CD14-positive monocyte (primary cell): ENCODE data around the gene E2F4. TPM values are rescaled to one million over a fixed set of nuclear protein-coding genes. Genes with fewer than 3 reads are reported as not detected.
A peak's percentile ranks its signal among the peaks of the same experiment; 100 is the strongest.

ENCODE experiments used
- DNase-seq, 3 donors: peaks; one replicate each; pipeline ENCODE4 v3.0.0-alpha.2; 2011 to 2022
- H2AFZ ChIP-seq: 2 replicates; pipeline ENCODE4 v1.6.0; 2012; ENCODE audit warnings: mild to moderate bottlenecking, low read depth, low read length, inconsistent platforms; ENCODE audit not compliant: insufficient read depth, poor library complexity, severe bottlenecking
- H3K27ac ChIP-seq, 2 donors: 1 replicate in 1 of 2; 2 replicates in 1 of 2; pipeline ENCODE4 v1.5.1; 2012 to 2013; ENCODE audit warnings: low read length in 2 of 2, control low read depth in 1 of 2, inconsistent platforms in 1 of 2, low read depth in 1 of 2, mild to moderate bottlenecking in 1 of 2
- H3K27me3 ChIP-seq, 2 donors: one replicate each; pipeline versions ENCODE4 v1.6.0 to v1.6.1; 2011 to 2013; ENCODE audit warnings: low read length in 2 of 2; ENCODE audit not compliant: control insufficient read depth in 2 of 2, insufficient read depth in 2 of 2
- H3K36me3 ChIP-seq, 2 donors: replicated peaks in 1 of 2; 1 replicate in 1 of 2; 2 replicates in 1 of 2; pipeline versions ENCODE4 v1.5.1 to v1.6.1; 2012 to 2013; ENCODE audit warnings: low read length in 2 of 2, control low read depth in 1 of 2, inconsistent platforms in 1 of 2, mild to moderate bottlenecking in 1 of 2; ENCODE audit not compliant: insufficient read depth in 2 of 2, control insufficient read depth in 1 of 2
- H3K4me1 ChIP-seq, 2 donors: 1 replicate in 1 of 2; 2 replicates in 1 of 2; pipeline versions ENCODE4 v1.5.1 to v1.6.1; 2012 to 2013; ENCODE audit warnings: low read length in 2 of 2, control low read depth in 1 of 2, inconsistent platforms in 1 of 2, mild to moderate bottlenecking in 1 of 2, moderate library complexity in 1 of 2; ENCODE audit not compliant: insufficient read depth in 2 of 2, control insufficient read depth in 1 of 2
- H3K4me2 ChIP-seq: replicated peaks from 2 replicates; pipeline ENCODE3; 2012; ENCODE audit warnings: low read length, moderate library complexity, mild to moderate bottlenecking; ENCODE audit not compliant: poor library complexity, severe bottlenecking; ENCODE audit errors: extremely low read depth
- H3K4me3 ChIP-seq, 3 experiments: fragments of 200-600 bp in 1 of 3; sonication (generic) in 1 of 3; replicated peaks in 1 of 3; 1 replicate in 2 of 3; 2 replicates in 1 of 3; pipeline ENCODE4 v1.5.1; 2011 to 2013; ENCODE audit warnings: low read length in 3 of 3, mild to moderate bottlenecking in 3 of 3, control low read depth in 2 of 3, low read depth in 2 of 3, inconsistent platforms in 1 of 3, moderate library complexity in 1 of 3
- H3K79me2 ChIP-seq: 2 replicates; pipeline ENCODE4 v1.6.0; 2012; ENCODE audit warnings: mild to moderate bottlenecking, control low read depth, inconsistent platforms, low read length, moderate library complexity; ENCODE audit not compliant: insufficient read depth
- H3K9ac ChIP-seq: 2 replicates; pipeline ENCODE4 v1.6.0; 2017; ENCODE audit warnings: low read length, mild to moderate bottlenecking; ENCODE audit not compliant: insufficient read depth, poor library complexity, severe bottlenecking
- H3K9me3 ChIP-seq, 2 donors: replicated peaks in 1 of 2; 1 replicate in 1 of 2; 2 replicates in 1 of 2; pipeline versions ENCODE4 v1.5.1 to v1.6.1; 2012 to 2013; ENCODE audit warnings: low read length in 2 of 2, control low read depth in 1 of 2; ENCODE audit not compliant: control insufficient read depth in 1 of 2, insufficient read depth in 1 of 2
- H4K20me1 ChIP-seq: 2 replicates; pipeline ENCODE4 v1.6.0; 2012; ENCODE audit warnings: mild to moderate bottlenecking, low read length, control low read depth, moderate library complexity; ENCODE audit not compliant: insufficient read depth
- H3K27ac Mint-ChIP-seq, 7 donors: one replicate each; pipeline ENCODE4 v1.8.0; 2020; ENCODE audit warnings: mild to moderate bottlenecking in 7 of 7, mixed read lengths in 7 of 7, moderate library complexity in 6 of 7, inconsistent platforms in 2 of 7
- H3K27me3 Mint-ChIP-seq, 3 donors: one replicate each; pipeline ENCODE4 v1.8.0; 2021 to 2022; ENCODE audit warnings: low read depth in 3 of 3, mild to moderate bottlenecking in 3 of 3, mixed read lengths in 3 of 3, moderate library complexity in 3 of 3, inconsistent platforms in 1 of 3
- H3K36me3 Mint-ChIP-seq, 2 donors: one replicate each; pipeline ENCODE4 v1.8.0; 2020; ENCODE audit warnings: mixed read lengths in 2 of 2, inconsistent platforms in 1 of 2, mild to moderate bottlenecking in 1 of 2
- H3K4me1 Mint-ChIP-seq: one replicate; pipeline ENCODE4 v1.8.0; 2020; ENCODE audit warnings: mild to moderate bottlenecking, mixed read lengths
- H3K4me3 Mint-ChIP-seq, 2 donors: one replicate each; pipeline ENCODE4 v1.8.0; 2020; ENCODE audit warnings: mild to moderate bottlenecking in 2 of 2, mixed read lengths in 2 of 2, moderate library complexity in 1 of 2
- H3K9me3 Mint-ChIP-seq, 7 donors: one replicate each; pipeline ENCODE4 v1.8.0; 2020 to 2022; ENCODE audit warnings: mixed read lengths in 7 of 7, mild to moderate bottlenecking in 6 of 7, moderate library complexity in 6 of 7, inconsistent platforms in 2 of 7
- CTCF ChIP-seq: fragments of 200-600 bp; IDR thresholded peaks from one replicate; pipeline ENCODE4 v1.8.0; 2022; ENCODE audit warnings: antibody characterized with exemption, mild to moderate bottlenecking
- WGBS: methylation state at CpG from one replicate; pipeline ENCODE4 v1.1.5; 2013; ENCODE audit warnings: missing lambda C conversion rate; ENCODE audit not compliant: insufficient coverage; 5-methylcytosine and 5-hydroxymethylcytosine counted together
- intact Hi-C, 2 donors: fragments of 100-400 bp; cut with micrococcal nuclease; formaldehyde crosslinking; loops; one replicate each; pipeline versions ENCODE4 v1.15.0 to v1.15.1; 2023
- polyA plus RNA-seq, 3 donors: library from polyadenylated mRNA; depleted of rRNA in 1 of 3; unstranded in 2 of 3; stranded (reverse) in 1 of 3; fragments of 300-500 nt in 2 of 3; fragments of >200 nt in 1 of 3; fragmentation: Illumina TruSeq in 2 of 3; gene quantifications; 1 replicate in 2 of 3; 2 replicates in 1 of 3; pipeline ENCODE4 v1.2.3, GENCODE V29; 2012 to 2021

E2F4 gene
- polyA plus RNA-seq, 3 donors, result 53.1 to 191 (median 61.5) TPM

DNA sequence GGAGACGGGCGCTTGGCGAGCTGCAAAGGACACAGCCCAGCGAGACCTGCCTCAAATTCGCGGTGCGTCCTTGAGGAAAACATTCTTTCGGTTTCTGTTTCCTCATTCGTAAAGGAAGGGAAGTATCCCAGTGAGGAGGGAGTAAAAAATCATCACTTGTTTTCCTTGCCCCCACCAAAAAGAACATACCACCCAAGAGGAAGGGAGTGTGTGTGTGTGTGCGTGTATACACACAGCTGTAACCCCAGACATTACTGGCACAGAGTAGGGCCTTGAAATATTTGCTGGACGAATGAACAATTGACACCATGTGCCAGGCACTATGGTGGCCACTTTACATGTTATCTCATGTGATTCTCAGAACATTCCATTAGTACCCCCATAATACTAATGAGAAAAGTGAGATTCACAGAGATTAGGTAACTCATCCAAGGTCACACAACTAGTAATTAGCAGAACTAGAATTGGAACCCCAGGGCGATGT is 6.3 kb upstream of the E2F4 start:
- TF ChIP-seq CTCF, result peak; percentile 39
- H4K20me1 ChIP-seq, result no peaks in the 10 kb centered on the region
- H3K4me1 ChIP-seq, result peaks cover 38 to 43% of the 10 kb centered on the region in 2 donors
- H2AFZ ChIP-seq, result peak overlapping the region; percentile 74
- H3K79me2 ChIP-seq, result peaks cover 8% of the 10 kb centered on the region
- H3K9me3 ChIP-seq, result no peaks in the 10 kb centered on the region
- no peak overlapping the region for H3K27ac ChIP-seq
- peaks cover 7 to 29% (median 18%) of the 10 kb centered on the region in 3 donors for H3K27me3 Mint-ChIP-seq
- peak overlapping the region in 1 of 2 donors; percentile 88 for H3K4me3 Mint-ChIP-seq
- intact Hi-C loops, result no loop called here
- peak overlapping the region; percentile 13 to 95 (median 13) for H3K4me3 ChIP-seq
- H3K9me3 Mint-ChIP-seq, result peaks cover 0 to 4% (median 2%) of the 10 kb centered on the region in 7 donors
- H3K36me3 ChIP-seq, result no peaks in the 10 kb centered on the region
- peaks cover 2% of the 10 kb centered on the region in 2 donors for H3K36me3 Mint-ChIP-seq
- H3K27ac Mint-ChIP-seq, result peak overlapping the region in 2 of 7 donors; percentile 1 to 27
- 0% methylated on average over 3 of the region's 12 CpGs for WGBS
- no peak for DNase-seq
- no peak overlapping the region for H3K9ac ChIP-seq
- peaks cover 15% of the 10 kb centered on the region for H3K4me1 Mint-ChIP-seq
- H3K4me2 ChIP-seq, result peak overlapping the region; percentile 92
- peaks cover 0 to 8% of the 10 kb centered on the region in 2 donors for H3K27me3 ChIP-seq

DNA sequence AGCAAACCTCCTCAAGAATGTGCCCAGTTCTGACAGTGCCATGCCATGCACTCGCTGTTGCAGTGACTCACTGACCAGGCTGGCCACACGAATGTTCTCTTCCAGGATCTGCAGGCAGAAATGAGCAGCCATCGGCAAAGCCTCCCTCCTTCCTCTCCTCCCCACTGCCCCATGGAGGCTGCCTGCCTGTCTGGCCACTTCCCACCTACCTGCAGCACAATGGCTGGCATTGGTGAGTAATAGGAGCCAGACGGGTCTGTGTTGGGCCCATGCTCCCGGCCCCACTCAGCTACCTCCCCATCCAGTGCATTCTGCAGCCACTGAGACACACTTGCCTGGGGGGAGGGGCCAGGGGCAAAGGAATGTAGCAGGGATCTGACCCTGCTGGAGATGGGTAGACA is 5.4 kb upstream of the E2F4 start:
- Histone ChIP-seq H2AFZ (no peak overlapping the region), H3K4me2 (no peak overlapping the region), H3K27ac (no peak overlapping the region), H3K9ac (no peak overlapping the region), H3K36me3 (no peaks in the 10 kb centered on the region), H3K9me3 (no peaks in the 10 kb centered on the region), H3K4me1 (peaks cover 36 to 41% of the 10 kb centered on the region in 2 donors), H3K4me3 (no peak overlapping the region), H4K20me1 (no peaks in the 10 kb centered on the region), H3K27me3 (peaks cover 0 to 8% of the 10 kb centered on the region in 2 donors), H3K79me2 (peaks cover 8% of the 10 kb centered on the region)
- peaks cover 17% of the 10 kb centered on the region for H3K4me1 Mint-ChIP-seq
- H3K27ac Mint-ChIP-seq, result peak overlapping the region in 1 of 7 donors; percentile 41
- peak overlapping the region in 1 of 2 donors; percentile 64 for H3K4me3 Mint-ChIP-seq
- H3K27me3 Mint-ChIP-seq, result peaks cover 7 to 29% (median 18%) of the 10 kb centered on the region in 3 donors
- H3K36me3 Mint-ChIP-seq, result peaks cover 2% of the 10 kb centered on the region in 2 donors
- TF ChIP-seq CTCF, result no peak
- no peak for DNase-seq
- intact Hi-C loops, result no loop called here
- peaks cover 0 to 5% (median 2%) of the 10 kb centered on the region in 7 donors for H3K9me3 Mint-ChIP-seq
- 94% methylated on average over 2 of the region's 5 CpGs for WGBS
